HCT116 (cell line): ENCODE data around the gene SLC12A7.

Source experiments
- CEBPB ChIP-seq: IDR thresholded peaks from 2 replicates; pipeline ENCODE4 v1.6.1; 2012; ENCODE audit warnings: low read depth
- EGR1 ChIP-seq: IDR thresholded peaks from 2 replicates; pipeline ENCODE4 v1.6.1; 2012; ENCODE audit warnings: low read depth
- EZH2 ChIP-seq: fragments of 200-600 bp; sonication (generic); IDR thresholded peaks from 2 replicates; pipeline ENCODE4 v1.6.1; 2017; ENCODE audit warnings: antibody characterized with exemption, mixed run types
- POLR2A ChIP-seq: IDR thresholded peaks from 2 replicates; pipeline ENCODE4 v1.7.0; 2011; ENCODE audit warnings: borderline replicate concordance; ENCODE audit not compliant: insufficient read depth, insufficient read length; ENCODE audit errors: extremely low read depth
- ZFX ChIP-seq: fragments of 450-650 bp; IDR thresholded peaks from 2 replicates; pipeline ENCODE4 v1.6.1; 2017
- TF ChIP-seq, protein P1 (sequence below), 3 experiments: fragments of 200-600 bp in 1 of 3; sonication (generic) in 1 of 3; IDR thresholded peaks in 2 of 3; conservative IDR thresholded peaks in 1 of 3; 2 replicates each; pipeline ENCODE4 v1.5.1; 2012 to 2017; ENCODE audit warnings: low read depth in 2 of 3, low read length in 2 of 3, antibody characterized with exemption in 1 of 3, borderline replicate concordance in 1 of 3, control low read depth in 1 of 3, mild to moderate bottlenecking in 1 of 3, mixed read lengths in 1 of 3, mixed run types in 1 of 3, moderate library complexity in 1 of 3; ENCODE audit not compliant: insufficient read depth in 1 of 3
- TF ChIP-seq, protein P2 (sequence below): IDR thresholded peaks from 2 replicates; pipeline ENCODE4 v1.6.1; 2012
- TF ChIP-seq, protein P3 (sequence below): IDR thresholded peaks from 2 replicates; pipeline ENCODE4 v1.6.1; 2012

DNA sequence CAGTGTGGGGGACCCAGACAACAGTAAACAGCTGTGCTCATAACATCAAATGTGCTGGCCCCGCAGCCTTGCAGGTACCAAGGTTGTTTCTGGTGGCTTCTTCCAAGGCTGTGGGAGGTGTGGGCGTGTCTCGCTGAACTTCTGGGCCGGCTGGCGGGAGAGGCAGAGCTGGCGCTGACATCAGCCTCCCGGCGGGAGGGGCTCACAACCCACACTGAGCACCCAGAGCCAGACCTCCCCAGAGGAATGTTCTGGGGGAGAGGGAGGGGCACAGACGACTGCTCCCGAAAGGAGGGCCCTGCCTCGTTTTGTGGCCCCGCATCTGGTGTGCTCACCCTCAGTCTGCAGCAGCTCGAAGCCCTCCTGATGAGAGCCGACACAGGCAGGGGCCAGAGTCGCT lies 6.9 kb upstream of the SLC12A7 start:
- TF ChIP-seq, protein P1, sequence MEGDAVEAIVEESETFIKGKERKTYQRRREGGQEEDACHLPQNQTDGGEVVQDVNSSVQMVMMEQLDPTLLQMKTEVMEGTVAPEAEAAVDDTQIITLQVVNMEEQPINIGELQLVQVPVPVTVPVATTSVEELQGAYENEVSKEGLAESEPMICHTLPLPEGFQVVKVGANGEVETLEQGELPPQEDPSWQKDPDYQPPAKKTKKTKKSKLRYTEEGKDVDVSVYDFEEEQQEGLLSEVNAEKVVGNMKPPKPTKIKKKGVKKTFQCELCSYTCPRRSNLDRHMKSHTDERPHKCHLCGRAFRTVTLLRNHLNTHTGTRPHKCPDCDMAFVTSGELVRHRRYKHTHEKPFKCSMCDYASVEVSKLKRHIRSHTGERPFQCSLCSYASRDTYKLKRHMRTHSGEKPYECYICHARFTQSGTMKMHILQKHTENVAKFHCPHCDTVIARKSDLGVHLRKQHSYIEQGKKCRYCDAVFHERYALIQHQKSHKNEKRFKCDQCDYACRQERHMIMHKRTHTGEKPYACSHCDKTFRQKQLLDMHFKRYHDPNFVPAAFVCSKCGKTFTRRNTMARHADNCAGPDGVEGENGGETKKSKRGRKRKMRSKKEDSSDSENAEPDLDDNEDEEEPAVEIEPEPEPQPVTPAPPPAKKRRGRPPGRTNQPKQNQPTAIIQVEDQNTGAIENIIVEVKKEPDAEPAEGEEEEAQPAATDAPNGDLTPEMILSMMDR (IDR thresholded peaks at IDR 0.05 in 2 of 3, conservative IDR thresholded peaks at IDR 0.05 in 1 of 3; ENCODE audit: borderline replicate concordance in 1 of 3, insufficient read depth in 1 of 3, low read depth in 2 of 3, low read length in 2 of 3): no peak
- no peak for TF ChIP-seq ZFX
- TF ChIP-seq, protein P2, sequence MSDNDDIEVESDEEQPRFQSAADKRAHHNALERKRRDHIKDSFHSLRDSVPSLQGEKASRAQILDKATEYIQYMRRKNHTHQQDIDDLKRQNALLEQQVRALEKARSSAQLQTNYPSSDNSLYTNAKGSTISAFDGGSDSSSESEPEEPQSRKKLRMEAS: no peak
- TF ChIP-seq POLR2A: no peak
- TF ChIP-seq EZH2: no peak
- no peak for TF ChIP-seq CEBPB
- TF ChIP-seq, protein P3, sequence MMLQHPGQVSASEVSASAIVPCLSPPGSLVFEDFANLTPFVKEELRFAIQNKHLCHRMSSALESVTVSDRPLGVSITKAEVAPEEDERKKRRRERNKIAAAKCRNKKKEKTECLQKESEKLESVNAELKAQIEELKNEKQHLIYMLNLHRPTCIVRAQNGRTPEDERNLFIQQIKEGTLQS: no peak
- TF ChIP-seq EGR1: no peak
